Measurements from ENCODE around the gene PTPRN2.

- no peak for TF ChIP-seq CTCF (IDR thresholded peaks at IDR 0.05)
- no peak for TF ChIP-seq POLR2A (IDR thresholded peaks at IDR 0.05)
These were observed 21.8 kb upstream of the PTPRN2 start for GRCh38 chr7:158609313-158609974.
